ENCODE measurements around the gene CTIF.
A peak's percentile ranks its signal among the peaks of the same experiment; 100 is the strongest.

Gene CTIF

GRCh38 chr18:48876590-48876989 lies 337.8 kb downstream of the CTIF start:
- DNase-seq (ENCODE audit: insufficient read length, low spot score), result no peak
- TF ChIP-seq CTCF (IDR thresholded peaks at IDR 0.05; ENCODE audit: insufficient read depth, missing control alignments), result no peak
- no peak for FAIRE-seq

GRCh38 chr18:48877941-48878340 lies 339.1 kb downstream of the CTIF start:
- DNase-seq (ENCODE audit: insufficient read length, low spot score) (no peak), FAIRE-seq (no peak)
- TF ChIP-seq CTCF (IDR thresholded peaks at IDR 0.05; ENCODE audit: insufficient read depth, missing control alignments), result no peak

- FAIRE-seq, result no peak
- DNase-seq (ENCODE audit: insufficient read length, low spot score), result no peak
- no peak for TF ChIP-seq CTCF (IDR thresholded peaks at IDR 0.05; ENCODE audit: insufficient read depth, missing control alignments)
Measured at GRCh38 chr18:48878471-48878870, 339.6 kb downstream of the CTIF start.

GRCh38 chr18:48879008-48879431 lies 340.2 kb downstream of the CTIF start:
- DNase-seq (ENCODE audit: insufficient read length, low spot score) (no peak), FAIRE-seq (no peak)
- TF ChIP-seq CTCF (IDR thresholded peaks at IDR 0.05; ENCODE audit: insufficient read depth, missing control alignments), result no peak

- FAIRE-seq (no peak), DNase-seq (ENCODE audit: insufficient read length, low spot score) (no peak)
- TF ChIP-seq CTCF (IDR thresholded peaks at IDR 0.05; ENCODE audit: insufficient read depth, missing control alignments), result no peak
Measured at GRCh38 chr18:48880931-48881330, 342.1 kb downstream of the CTIF start.

GRCh38 chr18:48882379-48882778 lies 343.5 kb downstream of the CTIF start:
- peak; percentile 35 for FAIRE-seq
- TF ChIP-seq CTCF (IDR thresholded peaks at IDR 0.05; ENCODE audit: insufficient read depth, missing control alignments), result no peak
- no peak for DNase-seq (ENCODE audit: insufficient read length, low spot score)

- no peak for FAIRE-seq
- no peak for DNase-seq (ENCODE audit: insufficient read length, low spot score)
- no peak for TF ChIP-seq CTCF (IDR thresholded peaks at IDR 0.05; ENCODE audit: insufficient read depth, missing control alignments)
Measured at GRCh38 chr18:48884306-48884705, 345.5 kb downstream of the CTIF start.
